Measurements from ENCODE around the gene SGO1.

DNA sequence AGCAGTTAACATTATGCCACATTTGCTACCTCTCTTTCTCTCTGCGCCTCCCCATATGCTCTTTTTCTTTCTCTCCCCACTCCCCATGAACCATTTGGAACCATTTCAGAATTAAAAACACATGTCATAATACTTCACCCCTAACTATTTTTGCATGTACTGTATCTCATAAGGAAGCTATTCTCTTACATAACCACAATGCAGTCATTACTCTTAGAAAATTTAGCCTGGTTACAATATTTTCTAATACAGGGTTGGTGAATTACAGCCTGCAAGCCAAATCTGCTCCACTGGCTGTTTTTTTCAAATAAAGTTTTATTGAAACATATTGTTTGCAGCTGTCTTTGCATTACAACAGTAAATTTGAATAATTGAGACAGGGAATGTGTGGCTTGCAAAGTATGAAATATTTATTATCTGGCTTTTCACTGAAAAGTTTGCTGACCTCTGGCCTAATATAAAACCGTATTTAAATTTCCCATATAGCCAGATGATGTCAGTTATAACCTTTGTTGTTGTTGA, 62.8 kb downstream of the SGO1 start:
- TF ChIP-seq, protein P1, sequence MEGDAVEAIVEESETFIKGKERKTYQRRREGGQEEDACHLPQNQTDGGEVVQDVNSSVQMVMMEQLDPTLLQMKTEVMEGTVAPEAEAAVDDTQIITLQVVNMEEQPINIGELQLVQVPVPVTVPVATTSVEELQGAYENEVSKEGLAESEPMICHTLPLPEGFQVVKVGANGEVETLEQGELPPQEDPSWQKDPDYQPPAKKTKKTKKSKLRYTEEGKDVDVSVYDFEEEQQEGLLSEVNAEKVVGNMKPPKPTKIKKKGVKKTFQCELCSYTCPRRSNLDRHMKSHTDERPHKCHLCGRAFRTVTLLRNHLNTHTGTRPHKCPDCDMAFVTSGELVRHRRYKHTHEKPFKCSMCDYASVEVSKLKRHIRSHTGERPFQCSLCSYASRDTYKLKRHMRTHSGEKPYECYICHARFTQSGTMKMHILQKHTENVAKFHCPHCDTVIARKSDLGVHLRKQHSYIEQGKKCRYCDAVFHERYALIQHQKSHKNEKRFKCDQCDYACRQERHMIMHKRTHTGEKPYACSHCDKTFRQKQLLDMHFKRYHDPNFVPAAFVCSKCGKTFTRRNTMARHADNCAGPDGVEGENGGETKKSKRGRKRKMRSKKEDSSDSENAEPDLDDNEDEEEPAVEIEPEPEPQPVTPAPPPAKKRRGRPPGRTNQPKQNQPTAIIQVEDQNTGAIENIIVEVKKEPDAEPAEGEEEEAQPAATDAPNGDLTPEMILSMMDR (IDR thresholded peaks at IDR 0.05; ENCODE audit: insufficient read depth, low read length), result no peak
- TF ChIP-seq POLR2AphosphoS5 (IDR thresholded peaks at IDR 0.05; ENCODE audit: low read depth), result no peak
- TF ChIP-seq, protein P2, sequence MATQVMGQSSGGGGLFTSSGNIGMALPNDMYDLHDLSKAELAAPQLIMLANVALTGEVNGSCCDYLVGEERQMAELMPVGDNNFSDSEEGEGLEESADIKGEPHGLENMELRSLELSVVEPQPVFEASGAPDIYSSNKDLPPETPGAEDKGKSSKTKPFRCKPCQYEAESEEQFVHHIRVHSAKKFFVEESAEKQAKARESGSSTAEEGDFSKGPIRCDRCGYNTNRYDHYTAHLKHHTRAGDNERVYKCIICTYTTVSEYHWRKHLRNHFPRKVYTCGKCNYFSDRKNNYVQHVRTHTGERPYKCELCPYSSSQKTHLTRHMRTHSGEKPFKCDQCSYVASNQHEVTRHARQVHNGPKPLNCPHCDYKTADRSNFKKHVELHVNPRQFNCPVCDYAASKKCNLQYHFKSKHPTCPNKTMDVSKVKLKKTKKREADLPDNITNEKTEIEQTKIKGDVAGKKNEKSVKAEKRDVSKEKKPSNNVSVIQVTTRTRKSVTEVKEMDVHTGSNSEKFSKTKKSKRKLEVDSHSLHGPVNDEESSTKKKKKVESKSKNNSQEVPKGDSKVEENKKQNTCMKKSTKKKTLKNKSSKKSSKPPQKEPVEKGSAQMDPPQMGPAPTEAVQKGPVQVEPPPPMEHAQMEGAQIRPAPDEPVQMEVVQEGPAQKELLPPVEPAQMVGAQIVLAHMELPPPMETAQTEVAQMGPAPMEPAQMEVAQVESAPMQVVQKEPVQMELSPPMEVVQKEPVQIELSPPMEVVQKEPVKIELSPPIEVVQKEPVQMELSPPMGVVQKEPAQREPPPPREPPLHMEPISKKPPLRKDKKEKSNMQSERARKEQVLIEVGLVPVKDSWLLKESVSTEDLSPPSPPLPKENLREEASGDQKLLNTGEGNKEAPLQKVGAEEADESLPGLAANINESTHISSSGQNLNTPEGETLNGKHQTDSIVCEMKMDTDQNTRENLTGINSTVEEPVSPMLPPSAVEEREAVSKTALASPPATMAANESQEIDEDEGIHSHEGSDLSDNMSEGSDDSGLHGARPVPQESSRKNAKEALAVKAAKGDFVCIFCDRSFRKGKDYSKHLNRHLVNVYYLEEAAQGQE (IDR thresholded peaks at IDR 0.05; ENCODE audit: insufficient replicate concordance, low read depth), result no peak

Data from HL-60 (cell line).